GM21723 (cell line): ENCODE results near the gene MED13L.

Experiments used
- ATAC-seq: cut with Tn5 transposase; IDR thresholded peaks from one replicate; pipeline ENCODE4 v1.9.1; 2021; ENCODE audit warnings: mild to moderate bottlenecking, moderate library complexity; ENCODE audit not compliant: unreplicated experiment

Gene MED13L

GRCh38 chr12:116099652-116100432 is 177.7 kb downstream of the MED13L start:
- no peak for ATAC-seq

DNA sequence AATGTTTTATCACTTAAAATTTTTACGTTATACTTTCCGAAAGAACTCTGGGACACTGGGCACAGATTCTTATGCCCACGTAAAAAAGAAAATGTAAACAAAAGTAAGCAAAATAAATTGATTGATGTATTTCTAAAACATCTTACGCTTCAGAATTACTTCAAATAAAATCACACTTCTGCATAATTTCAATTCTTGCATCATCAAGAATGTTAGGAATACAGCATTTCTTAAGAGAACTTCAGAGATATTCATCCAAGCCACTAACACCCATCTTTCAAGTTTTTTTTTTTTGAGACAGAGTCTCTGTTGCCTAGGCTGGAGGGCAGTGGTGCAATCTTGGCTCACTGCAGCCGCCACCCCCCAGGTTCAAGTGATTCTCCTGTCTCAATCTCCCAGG is 180.6 kb downstream of the MED13L start:
- ATAC-seq = no peak

DNA sequence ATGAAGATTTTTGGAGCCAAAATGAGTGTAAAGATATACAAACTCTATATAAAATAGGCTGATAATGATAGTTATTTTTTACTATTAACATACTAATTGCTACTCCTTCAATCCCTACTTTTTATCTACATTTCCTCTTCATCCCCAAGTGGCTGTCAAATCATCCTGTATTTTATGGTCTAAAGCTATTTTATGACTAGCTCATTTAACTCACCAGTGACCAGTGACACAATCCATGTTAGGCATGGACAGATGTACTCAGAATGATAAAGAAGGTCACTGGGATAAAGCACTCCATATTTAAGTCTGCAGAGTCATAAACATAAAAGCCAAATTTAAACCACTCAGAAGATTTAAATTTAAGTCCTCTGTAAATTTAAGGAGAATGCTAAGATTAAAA is 183.0 kb downstream of the MED13L start:
- no peak for ATAC-seq

DNA sequence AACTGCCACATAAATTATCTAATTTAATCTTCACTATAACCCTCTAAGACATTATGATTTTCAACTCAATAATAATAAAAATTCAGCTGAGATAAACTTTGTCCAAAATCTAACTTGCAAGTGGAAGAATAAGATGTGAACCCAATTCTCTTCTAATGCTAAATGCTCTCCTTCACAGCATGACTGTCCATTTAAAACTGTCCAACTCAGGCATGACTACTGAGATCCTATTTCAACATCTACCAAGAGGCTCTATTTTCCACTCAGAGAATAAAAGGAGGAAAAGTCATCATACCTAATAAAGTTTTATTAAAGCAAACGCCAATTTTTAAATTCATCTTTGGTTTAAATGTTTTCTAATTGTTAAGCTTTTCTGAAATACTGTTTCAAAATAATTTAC is 183.6 kb downstream of the MED13L start:
- no peak for ATAC-seq

DNA sequence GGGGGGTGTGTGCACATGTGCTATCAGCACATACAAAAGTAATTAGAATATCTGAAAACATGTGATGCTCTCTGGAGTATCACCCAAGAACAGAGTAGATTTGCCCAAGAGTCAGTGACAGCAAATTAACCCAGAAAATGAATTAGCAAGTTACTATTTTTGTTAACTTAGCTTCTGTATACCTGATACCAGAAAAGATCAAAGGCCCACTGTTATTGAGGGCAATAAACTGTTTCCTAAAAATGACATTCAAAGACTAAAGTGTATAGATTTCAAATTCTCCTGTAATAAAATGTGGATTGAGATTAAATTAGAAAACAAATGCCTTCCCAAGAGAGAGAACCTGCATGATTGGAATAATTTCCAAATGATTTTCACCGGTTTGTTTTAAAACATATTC is 184.7 kb downstream of the MED13L start:
- no peak for ATAC-seq

- ATAC-seq = no peak
Measured at GRCh38 chr12:116092162-116092561, 185.3 kb downstream of the MED13L start.

DNA sequence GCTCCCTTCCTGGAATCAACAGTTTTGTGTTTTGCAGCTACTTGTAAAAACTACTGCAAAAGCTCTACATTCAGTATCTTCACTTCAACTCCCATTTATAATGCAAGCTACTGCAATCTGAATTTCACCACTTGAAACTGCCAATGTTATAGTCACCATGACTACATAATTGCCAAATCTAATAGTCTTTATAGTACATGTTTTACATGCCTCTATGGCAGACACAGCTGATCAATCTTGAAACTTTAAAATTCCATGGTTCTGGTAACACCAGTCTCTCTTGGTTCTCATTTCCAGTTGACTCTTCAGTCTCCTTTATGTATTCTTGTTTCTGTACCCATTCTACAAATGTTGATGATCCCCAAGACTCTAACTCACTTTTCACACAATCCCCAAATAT is 185.9 kb downstream of the MED13L start:
- ATAC-seq = no peak

DNA sequence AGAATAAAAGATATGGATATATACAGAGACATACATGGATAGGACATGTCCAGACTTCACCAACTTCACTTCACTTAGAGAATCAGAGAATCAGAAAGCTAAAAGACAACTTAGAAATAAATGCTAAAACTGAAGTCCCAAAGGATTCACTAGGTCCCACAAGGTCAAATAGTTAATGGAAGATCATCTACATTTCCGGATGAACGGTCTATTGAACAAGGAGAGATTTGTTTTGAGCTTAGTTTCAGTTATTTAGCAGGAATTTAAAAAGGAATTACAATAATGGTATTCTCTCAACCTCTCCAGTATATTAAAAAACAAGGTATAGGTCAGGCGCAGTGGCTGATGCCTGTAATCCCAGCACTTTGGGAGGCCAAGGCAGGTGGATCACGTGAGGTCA is 187.0 kb downstream of the MED13L start:
- ATAC-seq = no peak

DNA sequence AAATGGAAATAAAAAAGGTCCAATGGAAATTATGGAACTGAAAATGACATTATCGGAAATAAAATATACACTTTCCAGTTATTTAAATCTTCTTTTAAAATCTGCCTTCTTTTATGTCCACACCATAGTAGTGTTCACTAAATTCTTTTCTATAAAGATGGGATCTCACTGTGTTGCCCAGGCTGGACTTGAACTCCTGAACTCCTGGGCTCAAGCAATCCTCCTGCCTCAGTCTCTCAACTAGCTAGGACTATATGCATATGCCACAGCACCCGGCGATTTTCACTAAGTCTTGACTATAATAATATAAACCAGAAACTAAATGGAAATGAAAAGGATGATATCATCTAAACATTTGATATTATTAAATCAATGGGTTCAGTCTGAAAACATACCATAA is 188.4 kb downstream of the MED13L start:
- no peak for ATAC-seq

- ATAC-seq = no peak
Measured at GRCh38 chr12:116087962-116088361, 189.5 kb downstream of the MED13L start.

DNA sequence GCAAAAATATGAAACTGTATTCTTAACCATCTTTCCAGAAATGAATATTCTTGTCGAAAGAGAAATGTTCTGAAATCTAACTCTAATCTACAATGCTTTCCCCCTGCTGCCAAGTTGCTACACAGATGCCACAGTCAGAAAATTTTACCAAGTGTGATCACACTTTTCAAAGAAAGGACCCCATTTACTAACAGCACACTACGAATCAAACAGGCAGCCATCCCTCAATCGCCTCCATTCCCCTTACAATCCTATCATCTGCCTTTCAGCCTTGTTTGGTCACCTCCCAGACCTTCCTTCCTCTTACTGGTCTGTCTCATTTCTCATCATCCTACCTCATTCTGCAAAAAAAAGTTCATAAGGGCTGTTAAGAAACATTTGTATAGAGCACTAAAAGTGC is 190.1 kb downstream of the MED13L start:
- ATAC-seq = no peak

DNA sequence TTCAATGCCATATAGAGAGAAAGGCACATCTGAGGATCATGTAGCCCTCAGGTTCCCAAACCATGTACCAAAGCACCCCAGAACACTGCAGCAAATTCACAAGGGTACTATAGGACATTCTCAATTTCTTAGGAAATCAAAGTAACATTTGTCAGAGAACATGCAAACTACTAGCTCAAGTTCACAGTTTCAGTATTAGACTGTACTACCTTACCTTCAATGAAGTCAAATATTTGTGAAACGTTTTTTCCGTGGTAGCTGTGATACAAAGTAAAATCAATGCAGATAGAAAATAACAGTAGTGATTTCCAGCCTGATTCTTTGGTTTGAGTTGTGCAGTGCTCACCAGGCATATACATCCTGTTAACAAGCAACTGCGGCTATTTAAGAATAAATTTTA is 197.1 kb downstream of the MED13L start:
- no peak for ATAC-seq

DNA sequence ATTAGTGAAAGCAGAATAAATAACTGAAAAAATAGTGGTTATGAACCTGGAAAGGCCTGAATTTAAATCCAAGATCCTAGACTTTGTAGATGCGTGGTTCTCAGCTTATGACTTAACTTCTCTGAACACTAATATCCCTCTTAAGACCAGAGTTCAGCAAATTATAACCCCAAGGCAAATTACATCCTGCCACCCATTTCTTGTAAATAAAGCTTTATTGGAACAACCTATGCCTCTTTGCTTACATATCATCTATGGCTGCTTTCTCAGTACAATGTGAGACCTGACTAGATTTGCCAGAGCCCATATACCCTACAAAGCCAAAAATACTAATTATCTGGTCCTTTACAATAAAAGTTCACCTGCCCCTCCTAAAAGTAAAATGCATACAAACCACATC is 199.1 kb downstream of the MED13L start:
- no peak for ATAC-seq

DNA sequence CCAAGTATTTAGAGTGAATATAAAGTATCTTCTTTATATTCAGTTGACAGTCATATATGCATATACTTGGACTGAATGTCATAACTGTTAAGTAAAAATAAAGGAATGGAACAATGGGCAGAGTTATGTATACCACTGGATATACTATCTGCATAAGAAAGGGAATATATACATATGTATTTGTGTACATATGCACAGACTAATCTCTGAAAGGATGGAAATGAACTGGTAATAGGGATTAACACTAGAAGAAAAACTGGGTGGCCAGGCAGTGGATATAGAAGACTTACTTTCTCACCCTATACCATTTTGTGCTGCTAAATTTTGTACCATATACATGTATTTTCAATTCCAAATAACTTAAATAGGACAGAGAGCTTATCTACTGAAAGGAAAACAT is 200.1 kb downstream of the MED13L start:
- ATAC-seq = no peak

- ATAC-seq = no peak
Measured at GRCh38 chr12:116076399-116076798, 201.1 kb downstream of the MED13L start.

DNA sequence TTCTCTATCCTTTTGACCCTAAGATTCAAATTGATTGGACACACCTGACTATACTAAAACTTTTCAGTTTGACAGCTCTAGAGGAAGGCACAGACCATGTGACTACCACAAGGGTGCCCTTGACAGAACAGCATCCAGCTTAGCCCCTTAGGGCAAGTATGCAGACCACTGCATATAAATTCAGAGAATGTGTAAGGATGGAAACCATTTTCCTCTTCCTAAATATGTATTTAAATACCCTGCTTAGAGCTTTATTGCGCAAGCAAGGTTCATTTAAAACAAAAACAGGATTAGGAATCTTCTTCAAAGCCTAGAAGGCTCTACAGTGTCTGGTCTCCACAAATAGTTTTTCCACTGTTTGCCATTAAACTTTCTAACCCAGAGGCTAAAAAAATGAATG is 202.8 kb downstream of the MED13L start:
- ATAC-seq = no peak

DNA sequence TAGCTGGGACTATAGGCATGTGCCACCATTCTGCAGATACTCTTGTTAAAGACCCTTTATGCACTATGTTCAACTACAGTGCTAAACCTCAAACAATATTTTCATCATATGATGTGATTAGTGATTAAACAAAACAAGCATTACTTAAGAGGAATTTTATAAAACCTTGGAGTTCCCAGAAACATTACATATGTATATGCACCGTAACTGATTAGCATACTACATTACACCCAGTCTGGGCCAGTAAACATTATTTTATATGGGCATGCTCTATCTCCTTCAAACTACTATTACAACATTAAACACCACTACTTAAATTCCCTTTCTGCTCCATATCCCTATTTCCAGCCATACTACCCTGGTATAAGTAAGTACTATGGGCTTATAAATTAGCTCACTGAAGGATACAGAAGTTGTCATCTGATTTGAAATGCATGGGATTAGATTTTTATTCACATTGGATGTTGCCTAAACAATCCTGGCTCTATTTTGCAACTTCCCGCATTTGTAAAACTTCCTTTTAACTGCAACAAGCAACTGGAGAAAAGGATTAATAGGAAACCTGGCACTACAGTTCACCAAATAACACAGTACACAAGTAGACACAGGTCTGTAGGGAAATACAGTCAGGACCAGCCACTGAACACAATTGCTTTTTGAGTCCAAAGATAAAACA is 205.8 kb downstream of the MED13L start:
- ATAC-seq = no peak

GRCh38 chr12:116070444-116070843 is 207.0 kb downstream of the MED13L start:
- ATAC-seq = no peak

- ATAC-seq = no peak
Measured at GRCh38 chr12:116069943-116070342, 207.6 kb downstream of the MED13L start.

DNA sequence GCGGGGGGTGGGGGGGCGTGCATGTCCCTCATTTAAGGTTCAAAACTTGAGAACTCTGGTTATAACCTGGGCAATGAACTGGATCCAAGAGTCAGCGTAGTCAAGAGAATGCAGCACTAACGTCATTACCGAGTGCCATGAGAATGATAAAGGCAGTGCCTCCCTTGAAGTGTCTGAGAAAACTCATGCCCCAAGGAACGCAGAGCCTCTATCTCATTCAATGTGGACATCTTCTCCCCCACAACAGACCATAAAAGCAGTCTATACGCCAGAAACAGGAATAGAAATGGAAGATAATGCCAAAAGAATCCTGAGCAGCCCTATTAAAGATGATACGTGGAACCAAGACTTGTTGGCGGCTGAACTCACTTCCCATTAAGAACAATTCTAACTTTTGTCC is 208.6 kb downstream of the MED13L start:
- ATAC-seq = no peak

- no peak for ATAC-seq
Measured at GRCh38 chr12:116068371-116068770, 209.1 kb downstream of the MED13L start.

DNA sequence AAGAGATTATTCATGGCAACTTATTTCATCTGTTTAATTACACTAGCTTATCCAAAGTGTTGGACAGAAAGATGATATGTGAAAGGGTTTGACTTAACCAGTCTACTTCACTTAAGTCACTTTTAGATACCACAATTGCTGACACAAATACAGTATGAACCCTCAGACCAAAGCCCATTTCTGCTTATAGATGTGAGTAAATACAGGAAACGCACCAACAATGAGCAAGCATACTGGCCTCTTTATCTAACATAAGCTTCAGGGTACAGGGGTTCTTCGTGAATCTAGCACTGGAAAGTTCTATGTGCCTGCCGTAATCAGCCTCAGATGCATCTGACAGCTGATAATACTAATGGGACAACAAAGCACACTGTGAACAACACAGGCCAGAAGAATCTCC is 209.6 kb downstream of the MED13L start:
- no peak for ATAC-seq
